K562 (cell line): ENCODE measurements around the gene RPL36AL. TPM values are rescaled to one million over a fixed set of nuclear protein-coding genes. Genes with fewer than 3 reads are reported as not detected.

Experiments used
- BHLHE40 ChIP-seq: IDR thresholded peaks from 2 replicates; pipeline ENCODE4 v1.6.1; 2011; ENCODE audit warnings: low read length, improper control_type of control experiment
- BMI1 ChIP-seq: fragments of 150-350 bp; IDR thresholded peaks from 2 replicates; pipeline ENCODE4 v1.6.1; 2014; ENCODE audit warnings: low read length
- CHAMP1 ChIP-seq: fragments of 450-650 bp; IDR thresholded peaks from 2 replicates; pipeline ENCODE4 v1.6.1; 2016; ENCODE audit warnings: mild to moderate bottlenecking
- CREB3 ChIP-seq: fragments of 450-650 bp; conservative IDR thresholded peaks from 2 replicates; pipeline ENCODE4 v1.6.1; 2016; ENCODE audit warnings: missing genetic modification characterization, low read depth, mild to moderate bottlenecking, missing compliant biosample characterization, moderate library complexity
- DEAF1 ChIP-seq: fragments of 450-650 bp; formaldehyde crosslinking; IDR thresholded peaks from 2 replicates; pipeline ENCODE4 v1.4.0; 2020; ENCODE audit warnings: mild to moderate bottlenecking, moderate library complexity
- DMBX1 ChIP-seq: fragments of 250-450 bp; sonication (Bioruptor Pico); IDR thresholded peaks from 2 replicates; pipeline ENCODE4 v1.8.0; 2022; ENCODE audit warnings: inconsistent platforms, mild to moderate bottlenecking, moderate library complexity, borderline replicate concordance
- FOSL1 ChIP-seq: fragments of 200-800 bp; sonication (Bioruptor generic); conservative IDR thresholded peaks from 2 replicates; pipeline ENCODE4 v1.6.1; 2016; ENCODE audit warnings: missing genetic modification characterization, missing compliant biosample characterization
- HDAC2 ChIP-seq: fragments of 450-650 bp; IDR thresholded peaks from 2 replicates; pipeline ENCODE4 v1.6.1; 2016; ENCODE audit warnings: mild to moderate bottlenecking
- HNRNPLL ChIP-seq: fragments of 200-400 bp; formaldehyde crosslinking; IDR thresholded peaks from 2 replicates; pipeline ENCODE4 v1.6.1; 2017; ENCODE audit warnings: low read length, low read depth, mild to moderate bottlenecking; ENCODE audit not compliant: poor library complexity, severe bottlenecking
- JUNB ChIP-seq: fragments of 450-650 bp; formaldehyde crosslinking; conservative IDR thresholded peaks from 2 replicates; pipeline ENCODE4 v1.4.0; 2020; ENCODE audit warnings: mild to moderate bottlenecking
- MAFK ChIP-seq: IDR thresholded peaks from 2 replicates; pipeline ENCODE4 v1.6.1; 2011; ENCODE audit warnings: low read length, improper control_type of control experiment
- MYBL2 ChIP-seq, 2 experiments: fragments of 450-650 bp in 1 of 2; sonication (generic) in 1 of 2; formaldehyde crosslinking in 1 of 2; IDR thresholded peaks; 2 replicates each; pipeline versions ENCODE4 v1.6.1 to v1.8.1; 2017 to 2022; ENCODE audit warnings: borderline replicate concordance in 1 of 2, inconsistent platforms in 1 of 2, low read depth in 1 of 2, mild to moderate bottlenecking in 1 of 2, missing genetic modification reagents in 1 of 2, moderate library complexity in 1 of 2
- NCOA2 ChIP-seq, 2 experiments: fragments of 450-650 bp; IDR thresholded peaks; 2 replicates each; pipeline ENCODE4 v1.6.1; 2018; ENCODE audit warnings: mild to moderate bottlenecking in 2 of 2, moderate library complexity in 1 of 2; ENCODE audit not compliant: partially characterized antibody in 2 of 2
- RBM25 ChIP-seq: fragments of 200-400 bp; formaldehyde crosslinking; IDR thresholded peaks from 2 replicates; pipeline ENCODE4 v1.6.1; 2018; ENCODE audit warnings: low read length, low read depth, moderate library complexity; ENCODE audit not compliant: severe bottlenecking
- RNF2 ChIP-seq: sonication (generic); IDR thresholded peaks from 2 replicates; pipeline ENCODE4 v1.6.1; 2016
- SMARCE1 ChIP-seq: fragments of 450-650 bp; IDR thresholded peaks from 2 replicates; pipeline ENCODE4 v1.7.1; 2016; ENCODE audit warnings: mild to moderate bottlenecking
- TFAM ChIP-seq: fragments of 250-450 bp; sonication (Bioruptor Pico); conservative IDR thresholded peaks from 2 replicates; pipeline ENCODE4 v1.5.0; 2021; ENCODE audit warnings: mild to moderate bottlenecking, moderate library complexity
- TOE1 ChIP-seq, 2 experiments: fragments of 450-650 bp in 1 of 2; sonication (generic) in 1 of 2; formaldehyde crosslinking in 1 of 2; IDR thresholded peaks; 2 replicates each; pipeline versions ENCODE4 v1.7.1 to v1.8.0; 2016 to 2022; ENCODE audit warnings: borderline replicate concordance in 2 of 2, mild to moderate bottlenecking in 2 of 2, antibody characterized with exemption in 1 of 2, inconsistent platforms in 1 of 2, low read depth in 1 of 2, missing genetic modification reagents in 1 of 2, moderate library complexity in 1 of 2
- ZNF384 ChIP-seq: IDR thresholded peaks from 2 replicates; pipeline ENCODE4 v1.6.1; 2012; ENCODE audit warnings: low read depth, low read length, improper control_type of control experiment
- polyA plus RNA-seq, 8 experiments: library from polyadenylated mRNA; depleted of rRNA in 4 of 8; stranded (reverse) in 5 of 8; unstranded in 3 of 8; fragments of >200 nt; fragmentation: Nextera tagmentation in 2 of 8; fragmentation: Illumina TruSeq in 1 of 8; extraction: Ambion mirVana in 2 of 8; extraction: Trizol in 1 of 8; gene quantifications; 2 replicates each; pipeline versions ENCODE4 v1.2.1 to v1.2.3, GENCODE V29; 2011 to 2014; ENCODE audit warnings: inconsistent platforms in 1 of 8, missing spikeins in 1 of 8
- total RNA-seq, 7 experiments: library from RNA; depleted of rRNA in 6 of 7; stranded (reverse); fragments of >200 nt in 6 of 7; fragmentation: Illumina TruSeq in 2 of 7; extraction: Trizol in 2 of 7; gene quantifications; 2 replicates each; pipeline versions ENCODE4 v1.2.1 to v1.2.3, GENCODE V29; 2011 to 2021; ENCODE audit warnings: low replicate concordance in 1 of 7

Gene RPL36AL
- total and polyA plus RNA-seq, 9 of the 15 experiments (the other 6 are each of a cell fraction or from before 2014, with no cell fraction given): 146 to 674 (median 360) TPM

GRCh38 chr14:49586673-49587460 is 33.6 kb downstream of the RPL36AL start (continued):
- TF ChIP-seq JUNB (CRISPR knock-in tag): no peak
- TF ChIP-seq CREB3 (tag): 0 out of 2 replicates have a peak, but pooled peaks have one; percentile 5
- TF ChIP-seq BHLHE40: peak; percentile 5; the same call in 1 of the 2 replicates
- TF ChIP-seq DMBX1 (CRISPR knock-in tag): peak; percentile 8; the same call in 1 of the 2 replicates
- TF ChIP-seq CHAMP1: peak; percentile 77
- TF ChIP-seq RNF2: peak; percentile 7; the same call in 1 of the 2 replicates
- peak; percentile 39; the same call in 1 of the 2 replicates for TF ChIP-seq TOE1 (IDR thresholded peaks at IDR 0.05; ENCODE audit: borderline replicate concordance)
- TF ChIP-seq TOE1 (CRISPR knock-in tag; IDR thresholded peaks at IDR 0.05; ENCODE audit: borderline replicate concordance, low read depth): no peak
- TF ChIP-seq ZNF384: no peak
- TF ChIP-seq DEAF1 (CRISPR knock-in tag): 0 out of 2 replicates have a peak, but pooled peaks have one; percentile 18
- no peak for TF ChIP-seq BMI1
- 0 out of 2 replicates have a peak, but pooled peaks have one; percentile 19 for TF ChIP-seq SMARCE1
- no peak for TF ChIP-seq NCOA2 (IDR thresholded peaks at IDR 0.05; ENCODE audit: partially characterized antibody in 2 of 2)
- peak; percentile 30 for TF ChIP-seq HNRNPLL
- TF ChIP-seq FOSL1: peak; percentile 64; the same call in 1 of the 2 replicates
- peak; percentile 79 for TF ChIP-seq HDAC2
- TF ChIP-seq RBM25: peak; percentile 46
- TF ChIP-seq MYBL2 (IDR thresholded peaks at IDR 0.05; ENCODE audit: low read depth): peak; percentile 70
- TF ChIP-seq MYBL2 (CRISPR knock-in tag; IDR thresholded peaks at IDR 0.05; ENCODE audit: borderline replicate concordance): no peak
- no peak for TF ChIP-seq MAFK
- no peak for TF ChIP-seq TFAM (CRISPR knock-in tag)
